ENCODE data around the gene WDR74. TPM values are rescaled to one million over a fixed set of nuclear protein-coding genes. Genes with fewer than 3 reads are reported as not detected.

The WDR74 gene
- total and polyA plus RNA-seq, 9 of the 15 experiments (the other 6 are each of a cell fraction or from before 2014, with no cell fraction given) = 32.7 to 210 (median 114) TPM

DNA sequence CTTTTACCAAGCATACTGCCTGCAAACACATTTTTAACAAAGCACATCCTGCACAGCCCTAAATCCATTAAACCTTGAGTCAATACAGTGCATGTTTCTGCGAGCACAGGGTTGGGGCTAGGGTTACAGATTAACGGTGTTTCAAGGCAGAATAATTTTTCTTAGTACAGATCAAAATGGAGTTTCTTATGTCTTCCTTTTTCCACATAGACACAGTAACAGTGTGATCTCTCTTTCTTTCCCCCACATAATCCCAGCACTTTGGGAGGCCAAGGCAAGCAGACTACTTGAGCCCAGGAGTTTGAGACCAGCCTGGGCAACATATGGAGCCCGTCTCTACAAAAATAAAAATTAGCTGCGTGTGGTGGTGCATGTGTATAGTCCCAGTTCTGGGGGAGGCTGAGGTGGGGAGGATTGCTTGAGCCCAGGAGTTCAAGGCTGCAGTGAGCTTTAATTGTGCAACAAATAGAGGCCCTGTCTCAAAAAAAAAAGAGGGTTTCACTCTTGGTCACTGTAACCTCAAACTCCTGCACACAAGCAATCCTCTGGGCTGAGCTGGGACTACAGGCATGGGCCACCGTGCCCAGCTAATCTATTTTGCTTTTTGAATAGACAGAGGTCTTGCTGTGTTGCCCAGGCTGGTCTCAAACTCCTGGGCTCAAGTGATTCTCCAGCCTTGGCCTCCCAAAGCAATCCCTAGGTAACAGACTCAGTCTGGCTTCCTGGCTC, 21.6 kb upstream of the WDR74 start (continued):
- TF ChIP-seq NFIX (CRISPR knock-in tag; IDR thresholded peaks at IDR 0.05; ENCODE audit: low read depth) (no peak), TEAD2 (tag; IDR thresholded peaks at IDR 0.05) (peak; percentile 60; the same call in 1 of the 2 replicates), ZNF589 (CRISPR knock-in tag; IDR thresholded peaks at IDR 0.05; ENCODE audit: low read depth) (0 out of 2 replicates have a peak, but pooled peaks have one; percentile 21), SLC30A9 (CRISPR knock-in tag; IDR thresholded peaks at IDR 0.05) (no peak), RFX5 (IDR thresholded peaks at IDR 0.05; ENCODE audit: low read depth, low read length) (no peak), ETV1 (tag; conservative IDR thresholded peaks at IDR 0.05; ENCODE audit: low read depth) (no peak), ZSCAN32 (CRISPR knock-in tag; IDR thresholded peaks at IDR 0.05) (0 out of 2 replicates have a peak, but pooled peaks have one; percentile 12), ZNF584 (CRISPR knock-in tag; IDR thresholded peaks at IDR 0.05; ENCODE audit: low read depth) (no peak), PHB2 (IDR thresholded peaks at IDR 0.05; ENCODE audit: low read depth) (no peak), ZNF23 (CRISPR knock-in tag; IDR thresholded peaks at IDR 0.05) (peak; percentile 24; the same call in 1 of the 2 replicates), NEUROD1 (IDR thresholded peaks at IDR 0.05; ENCODE audit: borderline replicate concordance, low read depth, low read length, partially characterized antibody) (no peak), HDAC2 (IDR thresholded peaks at IDR 0.05) (no peak), ZNF780A (CRISPR knock-in tag; IDR thresholded peaks at IDR 0.05) (no peak), CHD4 (IDR thresholded peaks at IDR 0.05; ENCODE audit: insufficient read depth, insufficient replicate concordance, low read depth, low read length, poor library complexity, severe bottlenecking) (no peak), CEBPB (tag; IDR thresholded peaks at IDR 0.05) (peak; percentile 47; the same call in 1 of the 2 replicates), ZNF311 (CRISPR knock-in tag; IDR thresholded peaks at IDR 0.05) (peak; percentile 86), SMARCC2 (IDR thresholded peaks at IDR 0.05; ENCODE audit: low read depth) (no peak), ZNF76 (CRISPR knock-in tag; IDR thresholded peaks at IDR 0.05; ENCODE audit: borderline replicate concordance) (peak; percentile 89), RAD21 (CRISPR knock-in tag; conservative IDR thresholded peaks at IDR 0.05 in 1 of 2, IDR thresholded peaks at IDR 0.05 in 1 of 2) (peak in 1 of 2 experiments; percentile 7; a peak in 1 of 4 replicates), TAL1 (IDR thresholded peaks at IDR 0.05) (no peak)
- TF ChIP-seq, protein P1, sequence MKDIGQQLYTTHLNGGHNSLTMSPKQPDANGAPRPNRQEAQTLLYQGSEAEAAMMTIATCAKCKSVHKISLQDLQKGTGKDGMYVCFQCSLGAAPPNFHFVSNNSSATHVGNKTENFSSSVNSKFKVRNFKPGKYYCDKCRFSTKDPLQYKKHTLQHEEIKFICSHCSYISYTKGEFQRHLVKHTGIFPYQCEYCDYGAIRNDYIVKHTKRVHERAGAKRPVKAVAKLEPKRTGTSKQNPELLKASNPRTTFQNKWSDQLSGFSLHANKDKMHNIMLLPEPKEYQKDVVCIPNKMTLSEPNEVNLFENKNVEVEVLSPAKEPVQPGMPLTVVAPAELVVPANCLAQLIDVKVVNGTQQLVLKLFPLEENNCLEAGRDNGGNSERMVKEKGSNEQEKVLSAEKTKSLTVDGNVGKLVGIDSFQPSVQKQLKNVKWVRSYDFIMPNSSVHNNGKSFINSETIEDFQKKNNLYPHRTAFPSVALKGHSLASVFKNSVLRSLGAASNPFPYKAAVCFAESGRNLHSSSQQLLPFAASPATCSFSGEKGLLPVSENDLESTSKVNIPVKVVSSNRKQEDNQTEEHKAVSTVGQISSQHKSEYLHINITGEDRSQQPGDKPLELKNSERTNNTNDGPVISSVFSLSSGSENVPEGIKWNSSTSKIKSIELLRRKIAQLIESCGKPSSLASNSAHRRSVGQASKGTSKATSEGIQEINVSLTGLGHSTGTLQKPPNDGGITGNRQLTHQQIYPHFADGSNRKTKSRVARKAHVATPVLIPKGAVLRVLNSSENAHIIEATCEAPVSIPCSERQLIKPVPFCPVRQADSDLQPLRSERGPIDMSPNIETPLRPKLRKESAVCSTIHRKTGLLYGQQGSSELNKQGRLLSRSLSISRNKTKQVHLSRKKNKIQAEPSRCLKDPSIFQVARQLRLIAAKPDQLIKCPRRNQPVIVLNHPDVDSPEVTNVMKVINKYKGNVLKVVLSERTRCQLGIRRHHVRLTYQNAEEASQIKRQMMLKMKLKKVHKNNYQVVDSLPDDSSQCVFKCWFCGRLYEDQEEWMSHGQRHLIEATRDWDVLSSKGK (CRISPR knock-in tag; IDR thresholded peaks at IDR 0.05) = no peak
- TF ChIP-seq, protein P2, sequence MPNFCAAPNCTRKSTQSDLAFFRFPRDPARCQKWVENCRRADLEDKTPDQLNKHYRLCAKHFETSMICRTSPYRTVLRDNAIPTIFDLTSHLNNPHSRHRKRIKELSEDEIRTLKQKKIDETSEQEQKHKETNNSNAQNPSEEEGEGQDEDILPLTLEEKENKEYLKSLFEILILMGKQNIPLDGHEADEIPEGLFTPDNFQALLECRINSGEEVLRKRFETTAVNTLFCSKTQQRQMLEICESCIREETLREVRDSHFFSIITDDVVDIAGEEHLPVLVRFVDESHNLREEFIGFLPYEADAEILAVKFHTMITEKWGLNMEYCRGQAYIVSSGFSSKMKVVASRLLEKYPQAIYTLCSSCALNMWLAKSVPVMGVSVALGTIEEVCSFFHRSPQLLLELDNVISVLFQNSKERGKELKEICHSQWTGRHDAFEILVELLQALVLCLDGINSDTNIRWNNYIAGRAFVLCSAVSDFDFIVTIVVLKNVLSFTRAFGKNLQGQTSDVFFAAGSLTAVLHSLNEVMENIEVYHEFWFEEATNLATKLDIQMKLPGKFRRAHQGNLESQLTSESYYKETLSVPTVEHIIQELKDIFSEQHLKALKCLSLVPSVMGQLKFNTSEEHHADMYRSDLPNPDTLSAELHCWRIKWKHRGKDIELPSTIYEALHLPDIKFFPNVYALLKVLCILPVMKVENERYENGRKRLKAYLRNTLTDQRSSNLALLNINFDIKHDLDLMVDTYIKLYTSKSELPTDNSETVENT (CRISPR knock-in tag; IDR thresholded peaks at IDR 0.05) = no peak

Data from K562 (cell line).